Epithelial cell of proximal tubule (primary cell): ENCODE data around the gene DAD1. TPM values are rescaled to one million over a fixed set of nuclear protein-coding genes. Genes with fewer than 3 reads are reported as not detected.

Experiments used
- DNase-seq: peaks from one replicate; pipeline ENCODE4 v3.0.0-alpha.2; 2011; ENCODE audit warnings: low read depth
- H3K4me3 ChIP-seq: 2 replicates; pipeline ENCODE4 v1.5.1; 2011; ENCODE audit warnings: low read depth, mild to moderate bottlenecking, low read length
- total RNA-seq: library from RNA; depleted of rRNA; stranded (reverse); fragments of >200 nt; gene quantifications from 2 replicates; pipeline ENCODE4 v1.2.3, GENCODE V29; 2015
- TF ChIP-seq, protein P1 (sequence below): conservative IDR thresholded peaks from 2 replicates; pipeline ENCODE4 v1.5.1; 2012; ENCODE audit warnings: low read depth, mild to moderate bottlenecking, low read length

DAD1 gene
- total RNA-seq, 1 donor from 2014 or later = 389 TPM

DNA sequence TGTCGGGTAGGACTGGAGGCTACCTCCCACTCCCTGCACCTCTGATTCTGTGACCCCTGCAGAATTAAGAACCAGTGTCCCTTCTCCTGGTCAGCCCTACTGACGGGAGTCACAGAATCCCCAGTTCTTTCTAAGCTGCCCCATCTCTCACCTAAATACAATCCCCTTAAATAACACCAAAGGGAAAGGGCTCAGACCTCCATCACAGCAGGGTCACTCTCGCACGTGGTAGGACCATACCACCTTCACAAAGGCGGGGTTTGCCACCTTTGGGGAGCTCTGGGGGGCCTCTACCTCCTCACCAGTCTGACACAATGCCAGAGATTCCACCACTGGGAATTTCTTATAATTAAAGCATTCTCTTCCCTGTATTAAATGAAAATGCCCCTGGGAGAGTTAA lies 35.6 kb downstream of the DAD1 start:
- no peak for DNase-seq
- TF ChIP-seq, protein P1, sequence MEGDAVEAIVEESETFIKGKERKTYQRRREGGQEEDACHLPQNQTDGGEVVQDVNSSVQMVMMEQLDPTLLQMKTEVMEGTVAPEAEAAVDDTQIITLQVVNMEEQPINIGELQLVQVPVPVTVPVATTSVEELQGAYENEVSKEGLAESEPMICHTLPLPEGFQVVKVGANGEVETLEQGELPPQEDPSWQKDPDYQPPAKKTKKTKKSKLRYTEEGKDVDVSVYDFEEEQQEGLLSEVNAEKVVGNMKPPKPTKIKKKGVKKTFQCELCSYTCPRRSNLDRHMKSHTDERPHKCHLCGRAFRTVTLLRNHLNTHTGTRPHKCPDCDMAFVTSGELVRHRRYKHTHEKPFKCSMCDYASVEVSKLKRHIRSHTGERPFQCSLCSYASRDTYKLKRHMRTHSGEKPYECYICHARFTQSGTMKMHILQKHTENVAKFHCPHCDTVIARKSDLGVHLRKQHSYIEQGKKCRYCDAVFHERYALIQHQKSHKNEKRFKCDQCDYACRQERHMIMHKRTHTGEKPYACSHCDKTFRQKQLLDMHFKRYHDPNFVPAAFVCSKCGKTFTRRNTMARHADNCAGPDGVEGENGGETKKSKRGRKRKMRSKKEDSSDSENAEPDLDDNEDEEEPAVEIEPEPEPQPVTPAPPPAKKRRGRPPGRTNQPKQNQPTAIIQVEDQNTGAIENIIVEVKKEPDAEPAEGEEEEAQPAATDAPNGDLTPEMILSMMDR = no peak
- no peak overlapping the region for H3K4me3 ChIP-seq

DNA sequence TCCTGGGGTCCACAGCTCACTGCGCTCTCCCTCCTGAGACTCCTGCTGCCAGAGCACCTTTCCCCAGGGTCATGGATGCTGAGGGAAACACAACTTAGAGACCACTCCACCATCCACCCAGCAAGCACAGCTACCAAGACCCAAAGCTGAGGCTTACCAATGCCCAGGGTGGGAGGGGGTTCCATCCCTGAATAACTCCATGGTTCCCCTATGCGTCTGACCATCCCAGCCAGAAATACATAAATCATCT lies 36.3 kb downstream of the DAD1 start:
- DNase-seq = no peak
- TF ChIP-seq, protein P1 = no peak
- H3K4me3 ChIP-seq = no peak overlapping the region

DNA sequence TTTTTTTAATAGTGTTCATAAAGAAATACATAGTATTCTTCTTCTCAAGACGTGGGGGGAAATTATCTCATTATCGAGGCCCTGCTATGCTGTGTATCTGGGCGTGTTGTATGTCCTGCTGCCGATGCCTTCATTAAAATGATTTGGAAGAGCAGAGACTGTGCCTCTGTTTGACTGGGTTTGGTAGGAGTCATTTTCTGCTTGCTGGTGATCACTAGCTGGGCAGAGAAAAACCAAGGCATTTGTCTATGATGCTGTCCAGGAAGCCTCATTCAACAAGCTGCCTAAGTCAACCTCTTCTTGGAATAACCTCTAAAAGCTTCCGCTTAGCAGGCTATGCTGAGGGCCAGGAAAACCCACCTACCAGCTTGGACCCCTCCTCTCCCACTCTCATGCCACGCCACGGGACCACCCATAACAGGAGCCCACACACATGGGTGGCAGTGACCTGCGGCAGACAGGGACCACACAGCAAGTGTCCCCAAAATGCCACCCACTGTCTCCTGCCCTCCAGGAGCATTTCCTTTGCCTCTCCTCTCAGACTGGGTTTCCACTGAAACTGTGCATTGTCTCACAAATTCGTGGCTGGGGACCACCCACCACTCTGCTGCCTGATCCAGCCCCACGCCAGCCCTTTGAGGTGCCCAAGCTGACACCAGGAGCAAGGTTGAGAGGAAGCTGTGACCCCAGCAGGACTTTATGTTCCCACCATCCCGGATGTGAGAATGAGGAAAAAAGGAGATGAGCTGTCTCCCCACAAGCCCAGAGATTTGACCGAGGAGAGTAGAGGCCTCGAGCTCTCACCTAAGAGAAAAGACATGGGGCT lies 36.8 kb downstream of the DAD1 start:
- TF ChIP-seq, protein P1 = no peak
- no peak overlapping the region for H3K4me3 ChIP-seq
- no peak for DNase-seq

DNA sequence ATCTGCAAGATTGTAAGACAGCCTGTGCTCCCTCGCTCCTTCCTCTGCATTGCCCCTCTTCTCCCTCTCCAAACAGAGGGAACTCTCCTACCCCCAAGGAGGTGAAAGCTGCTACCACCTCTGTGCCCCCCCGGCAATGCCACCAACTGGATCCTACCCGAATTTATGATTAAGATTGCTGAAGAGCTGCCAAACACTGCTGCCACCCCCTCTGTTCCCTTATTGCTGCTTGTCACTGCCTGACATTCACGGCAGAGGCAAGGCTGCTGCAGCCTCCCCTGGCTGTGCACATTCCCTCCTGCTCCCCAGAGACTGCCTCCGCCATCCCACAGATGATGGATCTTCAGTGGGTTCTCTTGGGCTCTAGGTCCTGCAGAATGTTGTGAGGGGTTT lies 37.4 kb downstream of the DAD1 start:
- TF ChIP-seq, protein P1 = no peak
- no peak overlapping the region for H3K4me3 ChIP-seq
- no peak for DNase-seq

DNA sequence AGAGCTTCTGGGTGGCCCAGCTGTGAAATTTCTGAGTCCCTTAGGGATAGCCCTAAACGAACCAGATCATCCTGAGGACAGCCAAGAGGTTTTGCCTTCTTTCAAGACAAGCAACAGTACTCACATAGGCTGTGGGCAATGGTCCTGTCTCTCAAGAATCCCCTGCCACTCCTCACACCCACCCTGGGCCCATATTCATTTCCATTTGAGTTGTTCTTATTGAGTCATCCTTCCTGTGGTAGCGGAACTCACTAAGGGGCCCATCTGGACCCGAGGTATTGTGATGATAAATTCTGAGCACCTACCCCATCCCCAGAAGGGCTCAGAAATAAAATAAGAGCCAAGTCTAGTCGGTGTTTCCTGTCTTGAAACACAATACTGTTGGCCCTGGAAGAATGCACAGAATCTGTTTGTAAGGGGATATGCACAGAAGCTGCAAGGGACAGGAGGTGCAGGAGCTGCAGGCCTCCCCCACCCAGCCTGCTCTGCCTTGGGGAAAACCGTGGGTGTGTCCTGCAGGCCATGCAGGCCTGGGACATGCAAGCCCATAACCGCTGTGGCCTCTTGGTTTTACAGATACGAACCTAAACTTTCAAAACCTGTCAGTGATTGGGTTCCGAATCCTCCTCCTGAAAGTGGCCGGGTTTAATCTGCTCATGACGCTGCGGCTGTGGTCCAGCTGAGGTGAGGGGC lies 38.9 kb downstream of the DAD1 start:
- no peak for DNase-seq
- TF ChIP-seq, protein P1 = no peak
- H3K4me3 ChIP-seq = no peak overlapping the region

DNA sequence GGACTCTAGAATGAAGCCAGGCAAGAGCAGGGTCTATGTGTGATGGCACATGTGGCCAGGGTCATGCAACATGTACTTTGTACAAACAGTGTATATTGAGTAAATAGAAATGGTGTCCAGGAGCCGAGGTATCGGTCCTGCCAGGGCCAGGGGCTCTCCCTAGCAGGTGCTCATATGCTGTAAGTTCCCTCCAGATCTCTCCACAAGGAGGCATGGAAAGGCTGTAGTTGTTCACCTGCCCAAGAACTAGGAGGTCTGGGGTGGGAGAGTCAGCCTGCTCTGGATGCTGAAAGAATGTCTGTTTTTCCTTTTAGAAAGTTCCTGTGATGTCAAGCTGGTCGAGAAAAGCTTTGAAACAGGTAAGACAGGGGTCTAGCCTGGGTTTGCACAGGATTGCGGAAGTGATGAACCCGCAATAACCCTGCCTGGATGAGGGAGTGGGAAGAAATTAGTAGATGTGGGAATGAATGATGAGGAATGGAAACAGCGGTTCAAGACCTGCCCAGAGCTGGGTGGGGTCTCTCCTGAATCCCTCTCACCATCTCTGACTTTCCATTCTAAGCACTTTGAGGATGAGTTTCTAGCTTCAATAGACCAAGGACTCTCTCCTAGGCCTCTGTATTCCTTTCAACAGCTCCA lies 39.6 kb downstream of the DAD1 start:
- no peak overlapping the region for H3K4me3 ChIP-seq
- TF ChIP-seq, protein P1 = no peak
- DNase-seq = no peak
